ENCODE measurements around the gene CH25H.

DNA sequence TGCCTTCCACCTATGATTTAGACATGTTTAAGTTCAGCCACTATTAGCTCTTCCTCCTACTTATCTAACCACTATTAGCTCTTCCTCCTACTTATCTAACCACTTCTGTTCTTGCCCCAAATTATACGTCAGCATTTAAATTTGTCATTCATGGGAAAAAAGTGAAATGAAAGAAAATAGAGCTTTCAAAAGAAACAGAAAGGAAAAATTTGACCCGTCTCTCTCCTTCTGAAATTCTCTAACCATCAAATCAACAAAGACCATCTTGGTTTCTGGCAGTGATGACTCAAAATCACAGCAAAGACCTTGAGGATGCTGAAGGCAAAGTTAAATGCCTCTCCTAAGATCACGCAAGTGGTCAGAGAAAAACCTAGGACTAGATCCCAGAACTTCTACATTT is 41.9 kb upstream of the CH25H start:
- TF ChIP-seq CTCF (IDR thresholded peaks at IDR 0.05) (no peak), POLR2AphosphoS5 (IDR thresholded peaks at IDR 0.05; ENCODE audit: low read depth, low read length) (no peak), SIN3A (IDR thresholded peaks at IDR 0.05; ENCODE audit: borderline replicate concordance, insufficient read depth, low read depth, low read length) (no peak), TCF7L2 (IDR thresholded peaks at IDR 0.05; ENCODE audit: low read depth, low read length) (no peak)

Data from Panc1 (cell line).